HepG2 (cell line): ENCODE data around the gene IQGAP3. TPM values are rescaled to one million over a fixed set of nuclear protein-coding genes. Genes with fewer than 3 reads are reported as not detected.

Experiments
- ELF1 ChIP-seq: sonication (generic); formaldehyde crosslinking; IDR thresholded peaks from 2 replicates; pipeline ENCODE4 v1.4.0; 2020; ENCODE audit warnings: missing genetic modification reagents
- ELF4 ChIP-seq: sonication (generic); formaldehyde crosslinking; IDR thresholded peaks from 2 replicates; pipeline ENCODE4 v1.5.0; 2020; ENCODE audit warnings: missing genetic modification reagents, mild to moderate bottlenecking, moderate library complexity, borderline replicate concordance
- HIVEP1 ChIP-seq: sonication (generic); formaldehyde crosslinking; IDR thresholded peaks from 2 replicates; pipeline ENCODE4 v1.4.0; 2020; ENCODE audit warnings: mild to moderate bottlenecking, missing genetic modification reagents
- MAF1 ChIP-seq: sonication (generic); formaldehyde crosslinking; IDR thresholded peaks from 2 replicates; pipeline ENCODE4 v1.5.0; 2020; ENCODE audit warnings: missing genetic modification reagents, borderline replicate concordance
- NFYB ChIP-seq: sonication (generic); formaldehyde crosslinking; IDR thresholded peaks from 2 replicates; pipeline ENCODE4 v1.4.0; 2020; ENCODE audit warnings: missing genetic modification reagents
- PHF21A ChIP-seq: sonication (generic); formaldehyde crosslinking; IDR thresholded peaks from 2 replicates; pipeline ENCODE4 v1.5.0; 2020; ENCODE audit warnings: mild to moderate bottlenecking, missing genetic modification reagents
- RXRA ChIP-seq: sonication (generic); formaldehyde crosslinking; IDR thresholded peaks from 2 replicates; pipeline ENCODE4 v1.5.1; 2020; ENCODE audit warnings: missing genetic modification reagents
- THAP11 ChIP-seq: IDR thresholded peaks from 2 replicates; pipeline ENCODE4 v1.6.1; 2016; ENCODE audit warnings: missing biosample characterization, missing genetic modification reagents
- ZBTB26 ChIP-seq: IDR thresholded peaks from 2 replicates; pipeline ENCODE4 v1.6.1; 2016; ENCODE audit warnings: missing compliant biosample characterization, missing genetic modification reagents, borderline replicate concordance
- ZMYM3 ChIP-seq: sonication (generic); formaldehyde crosslinking; IDR thresholded peaks from 2 replicates; pipeline ENCODE4 v1.5.1; 2020; ENCODE audit warnings: mild to moderate bottlenecking, missing genetic modification reagents
- ZNF20 ChIP-seq: sonication (generic); formaldehyde crosslinking; IDR thresholded peaks from 2 replicates; pipeline ENCODE4 v1.4.0; 2020; ENCODE audit warnings: mild to moderate bottlenecking, moderate library complexity, missing genetic modification reagents
- ZNF264 ChIP-seq: sonication (generic); formaldehyde crosslinking; IDR thresholded peaks from 2 replicates; pipeline ENCODE4 v1.4.0; 2020; ENCODE audit warnings: missing genetic modification reagents
- ZNF275 ChIP-seq: sonication (generic); formaldehyde crosslinking; IDR thresholded peaks from 2 replicates; pipeline ENCODE4 v1.8.0; 2022; ENCODE audit warnings: missing genetic modification reagents, mild to moderate bottlenecking, inconsistent platforms, borderline replicate concordance
- ZNF280D ChIP-seq: sonication (generic); formaldehyde crosslinking; IDR thresholded peaks from 2 replicates; pipeline ENCODE4 v1.5.1; 2020; ENCODE audit warnings: mild to moderate bottlenecking, missing genetic modification reagents
- ZNF362 ChIP-seq: sonication (generic); formaldehyde crosslinking; IDR thresholded peaks from 2 replicates; pipeline ENCODE4 v1.4.0; 2020; ENCODE audit warnings: missing genetic modification reagents, mild to moderate bottlenecking, borderline replicate concordance
- ZNF598 ChIP-seq: sonication (generic); formaldehyde crosslinking; IDR thresholded peaks from 2 replicates; pipeline ENCODE4 v1.5.1; 2020; ENCODE audit warnings: mild to moderate bottlenecking, missing genetic modification reagents, borderline replicate concordance
- polyA plus RNA-seq, 8 experiments: library from polyadenylated mRNA; depleted of rRNA in 3 of 8; stranded (reverse) in 7 of 8; unstranded in 1 of 8; fragments of >200 nt; fragmentation: Illumina TruSeq in 4 of 8; extraction: Trizol in 4 of 8; gene quantifications; 2 replicates each; pipeline versions ENCODE4 v1.2.1 to v1.2.3, GENCODE V29; 2011 to 2016; ENCODE audit warnings: low read depth in 4 of 8, missing spikeins in 1 of 8, mixed read lengths in 1 of 8; ENCODE audit not compliant: insufficient read depth in 1 of 8
- total RNA-seq, 5 experiments: library from RNA; depleted of rRNA; stranded (reverse); fragments of >200 nt; fragmentation: Illumina TruSeq; extraction: Trizol; gene quantifications; 2 replicates each; pipeline ENCODE4 v1.2.3, GENCODE V29; 2016; ENCODE audit warnings: low read depth in 1 of 5
- TF ChIP-seq, protein P1 (sequence below): sonication (generic); formaldehyde crosslinking; IDR thresholded peaks from 2 replicates; pipeline ENCODE4 v1.4.0; 2020; ENCODE audit warnings: missing genetic modification reagents
- TF ChIP-seq, protein P2 (sequence below): sonication (generic); formaldehyde crosslinking; IDR thresholded peaks from 2 replicates; pipeline ENCODE4 v1.9.0; 2021; ENCODE audit warnings: missing genetic modification reagents, mild to moderate bottlenecking, borderline replicate concordance

The IQGAP3 gene
- total and polyA plus RNA-seq, 2 of the 13 experiments (the other 11 are each of a cell fraction or from before 2014, with no cell fraction given) = 13.5 to 14.1 TPM

DNA sequence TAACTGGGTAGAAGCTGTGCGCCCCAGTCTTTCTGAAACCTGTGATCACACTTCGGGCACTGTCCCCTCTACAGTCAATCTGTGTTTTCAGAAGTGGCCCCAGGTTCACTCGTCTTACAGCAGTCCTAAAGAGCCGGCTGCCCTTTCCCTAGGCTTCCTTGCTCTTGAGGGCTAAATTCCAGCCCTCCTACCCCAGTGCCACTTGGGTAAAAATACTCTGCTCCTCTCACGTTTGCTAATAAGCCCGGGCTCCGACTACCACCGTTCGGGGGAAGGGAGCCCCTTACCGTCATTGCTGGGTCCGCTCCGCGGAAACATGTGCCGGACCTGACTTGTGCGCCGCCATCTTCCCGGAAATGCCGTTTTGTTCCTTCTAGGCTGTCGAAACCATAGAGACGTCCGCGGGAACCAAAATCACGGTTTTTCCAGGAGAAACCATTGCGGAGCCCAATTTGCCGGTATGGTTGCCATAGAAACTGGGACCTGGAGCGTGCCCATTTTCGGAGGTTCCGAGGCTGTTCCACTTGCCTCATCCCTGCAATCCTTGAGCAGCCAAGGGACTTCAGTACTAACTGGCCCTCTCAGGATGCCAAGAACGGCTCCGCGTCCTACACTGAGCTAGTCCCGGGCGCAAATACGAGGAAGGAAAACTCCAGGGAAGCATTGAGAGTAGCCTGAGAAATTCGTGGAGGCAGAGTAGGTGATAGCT lies 28.9 kb upstream of the IQGAP3 start, which contains the start of gene GPATCH4 (continued):
- TF ChIP-seq ZNF20 (no peak), ZMYM3 (CRISPR knock-in tag) (no peak), ZBTB26 (CRISPR knock-in tag) (0 out of 2 replicates have a peak, but pooled peaks have one; percentile 42), ZNF362 (CRISPR knock-in tag) (peak; percentile 42; the same call in 1 of the 2 replicates), ZNF264 (peak; percentile 78; the same call in 1 of the 2 replicates), RXRA (CRISPR knock-in tag) (peak; percentile 64), ZNF280D (no peak), ZNF598 (CRISPR knock-in tag) (peak; percentile 75; the same call in 1 of the 2 replicates), PHF21A (CRISPR knock-in tag) (peak; percentile 83), MAF1 (no peak), NFYB (CRISPR knock-in tag) (0 out of 2 replicates have a peak, but pooled peaks have one; percentile 35), ELF4 (no peak), THAP11 (CRISPR knock-in tag) (peak; percentile 92), ELF1 (CRISPR knock-in tag) (peak; percentile 98), ZNF275 (CRISPR knock-in tag) (no peak), HIVEP1 (CRISPR knock-in tag) (peak; percentile 70; the same call in 1 of the 2 replicates)
- TF ChIP-seq, protein P1, sequence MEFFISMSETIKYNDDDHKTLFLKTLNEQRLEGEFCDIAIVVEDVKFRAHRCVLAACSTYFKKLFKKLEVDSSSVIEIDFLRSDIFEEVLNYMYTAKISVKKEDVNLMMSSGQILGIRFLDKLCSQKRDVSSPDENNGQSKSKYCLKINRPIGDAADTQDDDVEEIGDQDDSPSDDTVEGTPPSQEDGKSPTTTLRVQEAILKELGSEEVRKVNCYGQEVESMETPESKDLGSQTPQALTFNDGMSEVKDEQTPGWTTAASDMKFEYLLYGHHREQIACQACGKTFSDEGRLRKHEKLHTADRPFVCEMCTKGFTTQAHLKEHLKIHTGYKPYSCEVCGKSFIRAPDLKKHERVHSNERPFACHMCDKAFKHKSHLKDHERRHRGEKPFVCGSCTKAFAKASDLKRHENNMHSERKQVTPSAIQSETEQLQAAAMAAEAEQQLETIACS (CRISPR knock-in tag) = no peak
- TF ChIP-seq, protein P2, sequence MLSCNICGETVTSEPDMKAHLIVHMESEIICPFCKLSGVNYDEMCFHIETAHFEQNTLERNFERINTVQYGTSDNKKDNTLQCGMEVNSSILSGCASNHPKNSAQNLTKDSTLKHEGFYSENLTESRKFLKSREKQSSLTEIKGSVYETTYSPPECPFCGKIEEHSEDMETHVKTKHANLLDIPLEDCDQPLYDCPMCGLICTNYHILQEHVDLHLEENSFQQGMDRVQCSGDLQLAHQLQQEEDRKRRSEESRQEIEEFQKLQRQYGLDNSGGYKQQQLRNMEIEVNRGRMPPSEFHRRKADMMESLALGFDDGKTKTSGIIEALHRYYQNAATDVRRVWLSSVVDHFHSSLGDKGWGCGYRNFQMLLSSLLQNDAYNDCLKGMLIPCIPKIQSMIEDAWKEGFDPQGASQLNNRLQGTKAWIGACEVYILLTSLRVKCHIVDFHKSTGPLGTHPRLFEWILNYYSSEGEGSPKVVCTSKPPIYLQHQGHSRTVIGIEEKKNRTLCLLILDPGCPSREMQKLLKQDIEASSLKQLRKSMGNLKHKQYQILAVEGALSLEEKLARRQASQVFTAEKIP (CRISPR knock-in tag) = 0 out of 2 replicates have a peak, but pooled peaks have one; percentile 85
